GM18499 (cell line): ENCODE results near the gene WHAMM.
A peak's percentile ranks its signal among the peaks of the same experiment; 100 is the strongest.
"Not testable (repeated sequence)": the region's sequence is repeated elsewhere in the genome, so short reads cannot be mapped to it uniquely, and the experiment has no call there.

Source experiments
- ATAC-seq: cut with Tn5 transposase; IDR thresholded peaks from one replicate; pipeline ENCODE4 v1.9.1; 2021; ENCODE audit warnings: moderate number of reproducible peaks; ENCODE audit not compliant: insufficient read depth, unreplicated experiment

WHAMM gene

GRCh38 chr15:82809308-82810060, at the start of gene WHAMM:
WHAMM (plus strand) TSS chr15:82809628; CDS start chr15:82809727, 99 bp downstream.
- ATAC-seq = peak; percentile 59

GRCh38 chr15:82763361-82764116, 45.9 kb upstream of the WHAMM start:
- no peak for ATAC-seq

- ATAC-seq = no peak
Measured at GRCh38 chr15:82764117-82764490, 45.3 kb upstream of the WHAMM start.

- ATAC-seq = no peak
Measured at GRCh38 chr15:82764740-82765139, 44.7 kb upstream of the WHAMM start.

GRCh38 chr15:82766201-82766600, 43.2 kb upstream of the WHAMM start:
- ATAC-seq = not testable (repeated sequence)

GRCh38 chr15:82767163-82767829, 42.1 kb upstream of the WHAMM start:
- no peak for ATAC-seq

- ATAC-seq = no peak
Measured at GRCh38 chr15:82768414-82769054, 40.9 kb upstream of the WHAMM start.

- ATAC-seq = no peak
Measured at GRCh38 chr15:82771789-82772607, 37.4 kb upstream of the WHAMM start.

- ATAC-seq = no peak
Measured at GRCh38 chr15:82774496-82774895, 34.9 kb upstream of the WHAMM start.

- no peak for ATAC-seq
Measured at GRCh38 chr15:82778755-82779154, 30.7 kb upstream of the WHAMM start.

GRCh38 chr15:82781349-82781748, 28.1 kb upstream of the WHAMM start:
- no peak for ATAC-seq

GRCh38 chr15:82788496-82788895, 20.9 kb upstream of the WHAMM start:
- no peak for ATAC-seq

GRCh38 chr15:82789491-82789890, 19.9 kb upstream of the WHAMM start:
- no peak for ATAC-seq

- no peak for ATAC-seq
Measured at GRCh38 chr15:82790321-82790720, 19.1 kb upstream of the WHAMM start.

- no peak for ATAC-seq
Measured at GRCh38 chr15:82792068-82792467, 17.4 kb upstream of the WHAMM start.

- no peak for ATAC-seq
Measured at GRCh38 chr15:82793737-82794136, 15.7 kb upstream of the WHAMM start.

GRCh38 chr15:82798104-82798503, 11.3 kb upstream of the WHAMM start:
- ATAC-seq = no peak

GRCh38 chr15:82798531-82799166, 10.8 kb upstream of the WHAMM start:
- ATAC-seq = no peak

- ATAC-seq = no peak
Measured at GRCh38 chr15:82799183-82799841, 10.1 kb upstream of the WHAMM start.
